Breast epithelium (tissue), 4 donors: ENCODE data around the gene VWC2L. TPM values are rescaled to one million over a fixed set of nuclear protein-coding genes. Genes with fewer than 3 reads are reported as not detected.

Source experiments
- DNase-seq, 2 donors: peaks; one replicate each; pipeline ENCODE4 v3.0.0-alpha.2; 2019; ENCODE audit warnings: low spot score in 2 of 2
- H3K27ac ChIP-seq, 2 donors: fragments of 200-600 bp; sonication (generic) in 1 of 2; one replicate each; pipeline ENCODE4 v1.5.1; 2016 to 2019; ENCODE audit warnings: mild to moderate bottlenecking in 1 of 2
- H3K27me3 ChIP-seq, 2 donors: fragments of 200-600 bp; sonication (generic) in 1 of 2; one replicate each; pipeline versions ENCODE4 v1.5.1 to v1.6.0; 2017 to 2019; ENCODE audit warnings: control low read depth in 1 of 2, mild to moderate bottlenecking in 1 of 2
- H3K36me3 ChIP-seq: fragments of 200-600 bp; one replicate; pipeline ENCODE4 v1.5.1; 2019
- H3K4me1 ChIP-seq, 2 donors: fragments of 200-600 bp; sonication (generic); one replicate each; pipeline ENCODE4 v1.5.1; 2016 to 2019; ENCODE audit warnings: control low read depth in 1 of 2
- H3K4me3 ChIP-seq, 3 donors: fragments of 200-600 bp; sonication (generic); 1 replicate in 2 of 3; 2 replicates in 1 of 3; pipeline ENCODE4 v1.5.1; 2016 to 2019; ENCODE audit warnings: mild to moderate bottlenecking in 3 of 3, moderate library complexity in 2 of 3
- H3K9me3 ChIP-seq, 2 donors: fragments of 200-600 bp; sonication (generic) in 1 of 2; one replicate each; pipeline ENCODE4 v1.5.1; 2016 to 2019; ENCODE audit warnings: control low read depth in 1 of 2
- CTCF ChIP-seq, 3 donors: fragments of 450-650 bp; IDR thresholded peaks; one replicate each; pipeline ENCODE4 v1.5.1; 2016 to 2017; ENCODE audit warnings: antibody characterized with exemption in 3 of 3, mild to moderate bottlenecking in 3 of 3, moderate library complexity in 3 of 3
- POLR2A ChIP-seq: fragments of 450-650 bp; IDR thresholded peaks from one replicate; pipeline ENCODE4 v1.6.1; 2016; ENCODE audit warnings: antibody characterized with exemption, mild to moderate bottlenecking, moderate library complexity
- POLR2AphosphoS5 ChIP-seq, 3 donors: sonication (generic); formaldehyde crosslinking; IDR thresholded peaks; one replicate each; pipeline ENCODE4 v1.6.1; 2017; ENCODE audit warnings: antibody characterized with exemption in 3 of 3
- intact Hi-C: fragments of 100-400 bp; cut with DNase I; formaldehyde crosslinking; loops from one replicate; pipeline ENCODE4 v1.15.1; 2023; ENCODE audit warnings: low total_unique reads
- total RNA-seq, 3 donors: library from RNA; depleted of rRNA; stranded (reverse); fragments of >200 nt; gene quantifications; one replicate each; pipeline ENCODE4 v1.1.0, GENCODE V29; 2016

The VWC2L gene
- total RNA-seq, 3 donors from 2014 or later: 0.15 TPM; not detected in 2

GRCh38 chr2:214560618-214561190 is 149.8 kb downstream of the VWC2L start:
- DNase-seq: no peak

DNA sequence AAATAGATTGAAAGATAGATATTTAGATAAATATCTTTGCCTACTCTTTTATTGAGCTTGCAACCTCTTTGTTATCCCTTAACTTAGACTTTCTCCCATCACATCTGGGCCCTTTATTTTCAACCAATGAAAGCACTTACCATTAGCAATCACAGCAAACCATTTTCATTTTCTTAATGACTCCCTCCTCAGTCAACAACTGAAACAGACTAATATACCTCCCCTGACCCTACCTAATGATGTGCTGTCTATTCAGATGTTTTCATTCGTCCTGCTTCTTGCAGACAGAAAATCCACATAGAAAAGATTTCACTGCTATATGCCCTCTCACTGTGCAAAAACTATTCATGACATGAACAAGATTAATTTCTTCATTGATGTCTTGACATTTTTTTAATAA is 154.4 kb downstream of the VWC2L start:
- Histone ChIP-seq H3K4me1 (no peaks in the 10 kb centered on the region), H3K4me3 (no peak overlapping the region), H3K27ac (no peak overlapping the region), H3K36me3 (no peaks in the 10 kb centered on the region), H3K27me3 (no peaks in the 10 kb centered on the region), H3K9me3 (no peaks in the 10 kb centered on the region)
- intact Hi-C loops: no loop called here
- no peak for DNase-seq
- TF ChIP-seq POLR2A (no peak), CTCF (IDR thresholded peaks at IDR 0.05) (no peak), POLR2AphosphoS5 (IDR thresholded peaks at IDR 0.05) (no peak)

More at GRCh38 chr2:214560618-214561190, 149.8 kb downstream of the VWC2L start:
- H3K27me3 ChIP-seq: no peaks in the 10 kb centered on the region
- no peak overlapping the region for H3K4me3 ChIP-seq
- TF ChIP-seq POLR2A (no peak), POLR2AphosphoS5 (IDR thresholded peaks at IDR 0.05) (no peak), CTCF (IDR thresholded peaks at IDR 0.05) (no peak)
- no peaks in the 10 kb centered on the region for H3K4me1 ChIP-seq
- no peaks in the 10 kb centered on the region for H3K9me3 ChIP-seq
- no peaks in the 10 kb centered on the region for H3K36me3 ChIP-seq
- intact Hi-C loops: no loop called here
- no peak overlapping the region for H3K27ac ChIP-seq

DNA sequence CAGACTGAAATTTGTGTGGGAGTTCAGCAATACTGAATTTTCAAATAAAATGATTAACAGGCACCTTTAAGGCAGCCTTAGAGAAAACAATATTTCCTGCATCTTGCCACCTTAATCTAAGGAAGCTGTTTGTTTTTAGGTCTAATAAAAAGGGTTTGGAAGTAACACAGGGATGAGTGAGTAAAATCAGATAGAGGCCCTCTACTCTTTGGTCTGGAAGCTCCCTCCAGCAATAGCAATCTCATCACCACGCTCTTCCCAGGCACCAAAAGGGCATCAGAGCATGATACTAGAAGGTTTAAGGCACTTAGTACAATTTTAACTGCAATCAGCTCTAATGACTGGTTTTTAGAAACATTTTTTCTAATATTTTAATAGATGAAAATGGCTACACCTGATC is 155.6 kb downstream of the VWC2L start:
- Histone ChIP-seq H3K4me3 (no peak overlapping the region), H3K4me1 (no peaks in the 10 kb centered on the region), H3K36me3 (no peaks in the 10 kb centered on the region), H3K9me3 (no peaks in the 10 kb centered on the region), H3K27me3 (no peaks in the 10 kb centered on the region), H3K27ac (no peak overlapping the region)
- TF ChIP-seq POLR2A (no peak), POLR2AphosphoS5 (IDR thresholded peaks at IDR 0.05) (no peak), CTCF (IDR thresholded peaks at IDR 0.05) (no peak)
- no peak for DNase-seq
- intact Hi-C loops: no loop called here

GRCh38 chr2:214569419-214570035 is 158.7 kb downstream of the VWC2L start:
- Histone ChIP-seq H3K4me3 (no peak overlapping the region), H3K27me3 (no peaks in the 10 kb centered on the region), H3K4me1 (no peaks in the 10 kb centered on the region), H3K9me3 (no peaks in the 10 kb centered on the region), H3K36me3 (no peaks in the 10 kb centered on the region), H3K27ac (no peak overlapping the region)
- no peak for DNase-seq
- intact Hi-C loops: no loop called here
- no peak for TF ChIP-seq POLR2A
- TF ChIP-seq CTCF (IDR thresholded peaks at IDR 0.05): no peak
- no peak for TF ChIP-seq POLR2AphosphoS5 (IDR thresholded peaks at IDR 0.05)

GRCh38 chr2:214574084-214574781 is 163.4 kb downstream of the VWC2L start:
- no peak overlapping the region for H3K27ac ChIP-seq
- no peaks in the 10 kb centered on the region for H3K9me3 ChIP-seq
- H3K27me3 ChIP-seq: no peaks in the 10 kb centered on the region
- no peak for DNase-seq
- intact Hi-C loops: no loop called here
- H3K4me3 ChIP-seq: no peak overlapping the region
- H3K4me1 ChIP-seq: no peaks in the 10 kb centered on the region
- no peaks in the 10 kb centered on the region for H3K36me3 ChIP-seq
- TF ChIP-seq POLR2AphosphoS5 (IDR thresholded peaks at IDR 0.05): no peak
- no peak for TF ChIP-seq POLR2A
- no peak for TF ChIP-seq CTCF (IDR thresholded peaks at IDR 0.05)
